H1 (cell line): ENCODE measurements around the gene SCGB1A1. TPM values are rescaled to one million over a fixed set of nuclear protein-coding genes. Genes with fewer than 3 reads are reported as not detected.

Source experiments
- CTCF ChIA-PET: fragments of 300-600 bp; sonication (Branson Sonifier 250); formaldehyde crosslinking; loops from one replicate; lab custom pipeline; 2021; ENCODE audit not compliant: partially characterized antibody; lab: Charles Lee
- POLR2A ChIA-PET: fragments of 300-600 bp; sonication (Branson Sonifier 250); formaldehyde crosslinking; loops from one replicate; lab custom pipeline; 2021; ENCODE audit warnings: inconsistent platforms; ENCODE audit not compliant: partially characterized antibody; lab: Charles Lee
- DNase-seq, 2 experiments: peaks; one replicate each; pipeline versions ENCODE4 v3.0.0 to v3.0.0-alpha.2; 2010 to 2022; ENCODE audit warnings: low spot score in 2 of 2, low read depth in 1 of 2, mixed read lengths in 1 of 2
- FAIRE-seq: peaks from 2 replicates; lab custom pipeline; 2011; peaks lifted over from hg19 to GRCh38; lab: Jason Lieb, UNC
- H2AFZ ChIP-seq: 2 replicates; pipeline ENCODE4 v1.8.1; 2012; ENCODE audit warnings: low read length, inconsistent platforms
- H2AK5ac ChIP-seq: 2 replicates; pipeline ENCODE4 v1.6.1; 2013; ENCODE audit warnings: low read depth, low read length
- H2BK120ac ChIP-seq: replicated peaks from 2 replicates; pipeline ENCODE3; 2013; ENCODE audit warnings: low read depth, low read length, inconsistent platforms
- H2BK12ac ChIP-seq: 2 replicates; pipeline ENCODE4 v1.6.1; 2013; ENCODE audit warnings: low read depth, low read length
- H2BK15ac ChIP-seq: 2 replicates; pipeline ENCODE4 v1.6.1; 2013; ENCODE audit warnings: low read length
- H2BK20ac ChIP-seq: 2 replicates; pipeline ENCODE4 v1.6.1; 2013; ENCODE audit warnings: low read length
- H2BK5ac ChIP-seq: 2 replicates; pipeline ENCODE4 v1.6.1; 2013; ENCODE audit warnings: low read depth, low read length
- H3K14ac ChIP-seq: 2 replicates; pipeline ENCODE4 v1.6.1; 2013; ENCODE audit warnings: inconsistent platforms; ENCODE audit not compliant: insufficient read length
- H3K18ac ChIP-seq: 2 replicates; pipeline ENCODE4 v1.6.1; 2013; ENCODE audit warnings: low read length; ENCODE audit errors: extremely low read depth
- H3K23ac ChIP-seq: 2 replicates; pipeline ENCODE4 v1.6.1; 2013; ENCODE audit warnings: inconsistent platforms; ENCODE audit not compliant: insufficient read length
- H3K23me2 ChIP-seq: 2 replicates; pipeline ENCODE4 v1.6.1; 2013; ENCODE audit warnings: low read depth, low read length
- H3K27ac ChIP-seq: 2 replicates; pipeline ENCODE4 v1.6.1; 2011; ENCODE audit warnings: low read depth, low read length, inconsistent platforms
- H3K27me3 ChIP-seq, 4 experiments: replicated peaks in 1 of 4; 1 replicate in 1 of 4; 2 replicates in 3 of 4; pipeline versions ENCODE4 v1.6.1 to v1.8.1; 2011 to 2013; ENCODE audit warnings: low read length in 3 of 4, mild to moderate bottlenecking in 3 of 4, inconsistent platforms in 2 of 4, mixed read lengths in 2 of 4, moderate library complexity in 1 of 4; ENCODE audit not compliant: control insufficient read depth in 3 of 4, insufficient read depth in 3 of 4; ENCODE audit errors: extremely low read depth in 1 of 4
- H3K36me3 ChIP-seq, 4 experiments: 2 replicates each; pipeline versions ENCODE4 v1.6.1 to v1.8.1; 2011 to 2013; ENCODE audit warnings: mild to moderate bottlenecking in 4 of 4, low read length in 3 of 4, moderate library complexity in 2 of 4, control low read depth in 1 of 4, inconsistent platforms in 1 of 4; ENCODE audit not compliant: insufficient read depth in 4 of 4, control insufficient read depth in 2 of 4
- H3K4ac ChIP-seq: replicated peaks from 2 replicates; pipeline ENCODE3; 2013; ENCODE audit warnings: low read length, low read depth, mixed read lengths, inconsistent platforms; ENCODE audit not compliant: insufficient read length
- H3K4me1 ChIP-seq, 4 experiments: replicated peaks in 1 of 4; 1 replicate in 1 of 4; 2 replicates in 3 of 4; pipeline versions ENCODE4 v1.6.1 to v1.8.1; 2011 to 2013; ENCODE audit warnings: low read length in 3 of 4, inconsistent platforms in 2 of 4, mixed read lengths in 1 of 4; ENCODE audit not compliant: insufficient read depth in 4 of 4, control insufficient read depth in 3 of 4
- H3K4me2 ChIP-seq, 2 experiments: 2 replicates each; pipeline versions ENCODE4 v1.6.1 to v1.8.1; 2011 to 2013; ENCODE audit warnings: low read depth in 2 of 2, low read length in 2 of 2, control low read depth in 1 of 2, inconsistent platforms in 1 of 2, mild to moderate bottlenecking in 1 of 2; ENCODE audit not compliant: insufficient read depth in 1 of 2
- H3K4me3 ChIP-seq, 4 experiments: fragments of 200-600, 300-600 bp in 1 of 4; sonication (generic), shearing (Covaris generic), sonication (Bioruptor Twin) in 1 of 4; 2 replicates each; pipeline versions ENCODE4 v1.5.1 to v1.8.1; 2011 to 2016; ENCODE audit warnings: low read length in 4 of 4, low read depth in 3 of 4, control low read depth in 2 of 4, inconsistent platforms in 2 of 4, mild to moderate bottlenecking in 2 of 4, mixed read lengths in 1 of 4, moderate library complexity in 1 of 4; ENCODE audit not compliant: insufficient read depth in 2 of 4; ENCODE audit errors: extremely low read depth in 1 of 4
- H3K56ac ChIP-seq: replicated peaks from 2 replicates; pipeline ENCODE3; 2013; ENCODE audit warnings: low read depth, mild to moderate bottlenecking, mixed read lengths, low read length, inconsistent platforms; ENCODE audit not compliant: insufficient read length
- H3K79me1 ChIP-seq: 2 replicates; pipeline ENCODE4 v1.6.1; 2013; ENCODE audit warnings: low read depth, low read length, control low read depth
- H3K79me2 ChIP-seq, 2 experiments: 2 replicates each; pipeline versions ENCODE4 v1.6.1 to v1.8.1; 2012 to 2013; ENCODE audit warnings: low read length in 2 of 2, mild to moderate bottlenecking in 2 of 2, inconsistent platforms in 1 of 2; ENCODE audit not compliant: insufficient read depth in 2 of 2, control insufficient read depth in 1 of 2
- H3K9ac ChIP-seq, 4 experiments: replicated peaks in 1 of 4; 1 replicate in 1 of 4; 2 replicates in 3 of 4; pipeline versions ENCODE4 v1.6.1 to v1.8.1; 2011 to 2013; ENCODE audit warnings: low read depth in 3 of 4, low read length in 3 of 4, control low read depth in 2 of 4, mild to moderate bottlenecking in 2 of 4, moderate library complexity in 2 of 4, inconsistent platforms in 1 of 4; ENCODE audit errors: extremely low read depth in 1 of 4
- H3K9me3 ChIP-seq, 2 experiments: 2 replicates each; pipeline versions ENCODE4 v1.6.1 to v1.8.1; 2012 to 2013; ENCODE audit warnings: mild to moderate bottlenecking in 2 of 2, moderate library complexity in 2 of 2, control low read depth in 1 of 2, inconsistent platforms in 1 of 2, low read depth in 1 of 2, low read length in 1 of 2, mixed read lengths in 1 of 2; ENCODE audit not compliant: insufficient read depth in 2 of 2
- H4K20me1 ChIP-seq, 2 experiments: replicated peaks in 1 of 2; 2 replicates each; pipeline versions ENCODE3 to v1.8.1; 2011 to 2013; ENCODE audit warnings: inconsistent platforms in 2 of 2, low read length in 2 of 2, mild to moderate bottlenecking in 1 of 2; ENCODE audit not compliant: insufficient read depth in 2 of 2, control insufficient read depth in 1 of 2
- H4K5ac ChIP-seq: 2 replicates; pipeline ENCODE4 v1.6.1; 2013; ENCODE audit warnings: low read length, low read depth, mixed read lengths, inconsistent platforms; ENCODE audit not compliant: insufficient read length
- H4K8ac ChIP-seq: 2 replicates; pipeline ENCODE4 v1.8.0; 2013; ENCODE audit warnings: mild to moderate bottlenecking, moderate library complexity, low read length, inconsistent platforms; ENCODE audit not compliant: insufficient read depth; ENCODE audit errors: extremely low read depth
- H4K91ac ChIP-seq: replicated peaks from 2 replicates; pipeline ENCODE3; 2013; ENCODE audit warnings: low read length, mixed read lengths, inconsistent platforms; ENCODE audit not compliant: insufficient read length
- BACH1 ChIP-seq: IDR thresholded peaks from 2 replicates; pipeline ENCODE4 v1.6.1; 2012; ENCODE audit warnings: low read length, improper control_type of control experiment
- CBX5 ChIP-seq: fragments of 300-800, 300-1000 bp; sonication (generic); IDR thresholded peaks from 2 replicates; pipeline ENCODE4 v1.7.1; 2016; ENCODE audit warnings: antibody characterized with exemption, low read length, low read depth
- CEBPB ChIP-seq: IDR thresholded peaks from 2 replicates; pipeline ENCODE4 v1.6.1; 2012; ENCODE audit warnings: low read depth, low read length
- CHD1 ChIP-seq: IDR thresholded peaks from 2 replicates; pipeline ENCODE4 v1.6.1; 2012; ENCODE audit warnings: low read depth, low read length, improper control_type of control experiment
- CTBP2 ChIP-seq: IDR thresholded peaks from 2 replicates; pipeline ENCODE4 v1.7.0; 2011; ENCODE audit warnings: borderline replicate concordance, mild to moderate bottlenecking, moderate library complexity, mixed read lengths, low read length; ENCODE audit not compliant: insufficient read depth, insufficient read length
- GTF2F1 ChIP-seq: IDR thresholded peaks from 2 replicates; pipeline ENCODE4 v1.6.1; 2012; ENCODE audit warnings: low read depth, low read length, improper control_type of control experiment, borderline replicate concordance
- KDM1A ChIP-seq: fragments of 200-600, 300-600 bp; sonication (generic); IDR thresholded peaks from 2 replicates; pipeline ENCODE4 v1.7.1; 2016; ENCODE audit warnings: mild to moderate bottlenecking, low read length, borderline replicate concordance
- KDM5A ChIP-seq: fragments of 200-600 bp; IDR thresholded peaks from 2 replicates; pipeline ENCODE4 v1.7.1; 2012; ENCODE audit warnings: mild to moderate bottlenecking, low read length, inconsistent platforms, mixed read lengths
- MAX ChIP-seq: IDR thresholded peaks from 2 replicates; pipeline ENCODE4 v1.6.1; 2012; ENCODE audit warnings: inconsistent platforms
- NRF1 ChIP-seq: IDR thresholded peaks from 2 replicates; pipeline ENCODE4 v1.6.1; 2011; ENCODE audit warnings: mild to moderate bottlenecking, low read depth, low read length, improper control_type of control experiment
- POLR2A ChIP-seq, 2 experiments: IDR thresholded peaks; 1 replicate in 1 of 2; 2 replicates in 1 of 2; pipeline ENCODE4 v1.6.1; 2011; ENCODE audit warnings: low read depth in 2 of 2, low read length in 2 of 2, mild to moderate bottlenecking in 2 of 2; ENCODE audit errors: control extremely low read depth in 1 of 2
- RFX5 ChIP-seq: IDR thresholded peaks from 2 replicates; pipeline ENCODE4 v1.6.1; 2011; ENCODE audit warnings: low read depth, low read length, improper control_type of control experiment, borderline replicate concordance
- RXRA ChIP-seq: IDR thresholded peaks from 2 replicates; pipeline ENCODE4 v1.6.1; 2011; ENCODE audit warnings: low read depth, mild to moderate bottlenecking, low read length, moderate library complexity; ENCODE audit not compliant: insufficient read depth
- SP2 ChIP-seq: IDR thresholded peaks from 2 replicates; pipeline ENCODE4 v1.6.1; 2012; ENCODE audit warnings: mild to moderate bottlenecking, low read length, inconsistent platforms
- TAF1 ChIP-seq: IDR thresholded peaks from 2 replicates; pipeline ENCODE4 v1.6.1; 2011; ENCODE audit warnings: mild to moderate bottlenecking, low read depth, low read length
- TCF12 ChIP-seq: IDR thresholded peaks from 2 replicates; pipeline ENCODE4 v1.6.1; 2011; ENCODE audit warnings: low read depth, mild to moderate bottlenecking, low read length
- WGBS, 2 experiments: shearing (Covaris generic) in 1 of 2; methylation state at CpG; one replicate each; pipeline versions ENCODE4 v1.1.6 to v1.1.7; 2013 to 2015; ENCODE audit warnings: low lambda C conversion rate in 2 of 2, mixed read lengths in 2 of 2, inconsistent platforms in 1 of 2, low coverage in 1 of 2, missing lambda C conversion rate in 1 of 2; ENCODE audit not compliant: insufficient replicate concordance in 2 of 2, insufficient coverage in 1 of 2, insufficient read length in 1 of 2; ENCODE audit errors: extremely low coverage in 1 of 2, missing lambda C conversion rate in 1 of 2; 5-methylcytosine and 5-hydroxymethylcytosine counted together
- polyA plus RNA-seq, 7 experiments: library from polyadenylated mRNA; depleted of rRNA in 3 of 7; stranded (reverse) in 5 of 7; unstranded in 2 of 7; fragments of >200 nt in 5 of 7; fragments of 200-250 nt in 2 of 7; gene quantifications; 1 replicate in 5 of 7; 2 replicates in 1 of 7; 4 replicates in 1 of 7; pipeline versions ENCODE4 v1.2.1 to v1.2.3, GENCODE V29; 2011 to 2013; ENCODE audit warnings: missing spikeins in 2 of 7, mixed read lengths in 2 of 7
- total RNA-seq: library from RNA; stranded (reverse); fragmentation: NEBNext Ultra II Directional; extraction: Animal tissue kit (Norgen Biotek cat#: 25700); gene quantifications from 2 replicates; pipeline ENCODE4 v1.2.1, GENCODE V29; 2021

SCGB1A1 gene
- total and polyA plus RNA-seq, 2 of the 8 experiments (the other 6 are each of a cell fraction or from before 2014, with no cell fraction given), result not detected

GRCh38 chr11:62463121-62463542, 44.3 kb downstream of the SCGB1A1 start:
- no peaks in the 10 kb centered on the region for H3K36me3 ChIP-seq
- H2AFZ ChIP-seq, result no peak overlapping the region
- H3K79me2 ChIP-seq, result no peaks in the 10 kb centered on the region
- H2BK120ac ChIP-seq, result no peak overlapping the region
- CTCF ChIA-PET, result interaction anchor here (0.6 to 0.8 kb wide), 3 partner anchors 35 to 98 kb away, joined by 3 read pairs; no protein-coding TSS in a partner anchor
- no peaks in the 10 kb centered on the region for H3K23me2 ChIP-seq
- H3K27ac ChIP-seq, result no peak overlapping the region
- no peaks in the 10 kb centered on the region for H3K79me1 ChIP-seq
- no peak overlapping the region for H2BK12ac ChIP-seq
- H3K9me3 ChIP-seq, result no peaks in the 10 kb centered on the region
- H2BK20ac ChIP-seq, result no peak overlapping the region
- 85% methylated on average over 6 of the region's 6 CpGs; no CpG with 5 or more reads in 1 of the 2 experiments for WGBS, 2 experiments
- H4K8ac ChIP-seq, result no peak overlapping the region
- POLR2A ChIA-PET, result no interaction called here
- H3K4me1 ChIP-seq, result no peaks in the 10 kb centered on the region
- FAIRE-seq (no peak), DNase-seq (no peak)
- H2BK15ac ChIP-seq, result no peak overlapping the region
- no peak overlapping the region for H2AK5ac ChIP-seq
- no peak overlapping the region for H3K14ac ChIP-seq
- H3K18ac ChIP-seq, result no peak overlapping the region
- H4K5ac ChIP-seq, result no peak overlapping the region
- no peak overlapping the region for H3K56ac ChIP-seq
- H4K91ac ChIP-seq, result no peak overlapping the region
- no peaks in the 10 kb centered on the region; a peak in 1 of 7 replicates for H3K27me3 ChIP-seq
- H4K20me1 ChIP-seq, result no peaks in the 10 kb centered on the region
- H3K4me3 ChIP-seq, result no peak overlapping the region
- no peak overlapping the region for H2BK5ac ChIP-seq
- H3K23ac ChIP-seq, result no peak overlapping the region
- no peak overlapping the region for H3K4ac ChIP-seq
- no peak overlapping the region for H3K4me2 ChIP-seq
- H3K9ac ChIP-seq, result no peak overlapping the region
- TF ChIP-seq TAF1 (no peak), POLR2A (IDR thresholded peaks at IDR 0.05; ENCODE audit: control extremely low read depth in 1 of 2, low read depth in 2 of 2, low read length in 2 of 2) (no peak), CHD1 (no peak), BACH1 (no peak), CEBPB (no peak), SP2 (no peak), KDM5A (no peak), GTF2F1 (no peak), RXRA (no peak), NRF1 (no peak), CTBP2 (no peak), CBX5 (no peak), MAX (no peak), KDM1A (no peak), RFX5 (no peak), TCF12 (no peak)
